GM12892 (cell line): ENCODE data around the gene ETS2.
"Not testable (repeated sequence)": the region's sequence is repeated elsewhere in the genome, so short reads cannot be mapped to it uniquely, and the experiment has no call there.

Experiments used
- DNase-seq: peaks from one replicate; pipeline ENCODE4 v3.0.0; 2011; ENCODE audit not compliant: insufficient read length
- FAIRE-seq: peaks from 2 replicates; lab custom pipeline; 2011; peaks lifted over from hg19 to GRCh38; lab: Jason Lieb, UNC
- POLR2A ChIP-seq: IDR thresholded peaks from 2 replicates; pipeline ENCODE4 v1.6.1; 2011; ENCODE audit warnings: low read depth, low read length, control low read depth
- POLR2AphosphoS5 ChIP-seq: IDR thresholded peaks from 2 replicates; pipeline ENCODE4 v1.6.1; 2011; ENCODE audit warnings: low read depth, low read length, control low read depth
- TAF1 ChIP-seq: IDR thresholded peaks from 2 replicates; pipeline ENCODE4 v1.6.1; 2011; ENCODE audit warnings: low read depth, mild to moderate bottlenecking, control low read depth, low read length, borderline replicate concordance

The ETS2 gene

GRCh38 chr21:38838598-38839327 is 33.0 kb downstream of the ETS2 start:
- no peak for TF ChIP-seq POLR2AphosphoS5
- no peak for TF ChIP-seq POLR2A
- TF ChIP-seq TAF1: no peak
- no peak for DNase-seq
- FAIRE-seq: no peak

- DNase-seq: no peak
- TF ChIP-seq POLR2AphosphoS5 (no peak), POLR2A (no peak), TAF1 (no peak)
These were observed 33.9 kb downstream of the ETS2 start for GRCh38 chr21:38839328-38840286.

GRCh38 chr21:38840456-38841300 is 34.9 kb downstream of the ETS2 start:
- TF ChIP-seq POLR2A (no peak), POLR2AphosphoS5 (no peak)
- DNase-seq (no peak), FAIRE-seq (no peak)

More at GRCh38 chr21:38839328-38840286, 33.9 kb downstream of the ETS2 start:
- no peak for FAIRE-seq

- DNase-seq (no peak), FAIRE-seq (no peak)
These were observed 35.7 kb downstream of the ETS2 start for GRCh38 chr21:38841472-38841871.

GRCh38 chr21:38842079-38842478 is 36.4 kb downstream of the ETS2 start:
- DNase-seq: no peak
- FAIRE-seq: no peak

More at GRCh38 chr21:38841472-38841871, 35.7 kb downstream of the ETS2 start:
- TF ChIP-seq TAF1: no peak
- no peak for TF ChIP-seq POLR2A
- no peak for TF ChIP-seq POLR2AphosphoS5

GRCh38 chr21:38843379-38843778 is 37.6 kb downstream of the ETS2 start:
- no peak for DNase-seq
- FAIRE-seq: no peak
- TF ChIP-seq TAF1 (no peak), POLR2A (no peak), POLR2AphosphoS5 (no peak)

More at GRCh38 chr21:38842079-38842478, 36.4 kb downstream of the ETS2 start:
- TF ChIP-seq POLR2A (no peak), TAF1 (no peak), POLR2AphosphoS5 (no peak)

GRCh38 chr21:38843806-38844503 is 38.2 kb downstream of the ETS2 start:
- TF ChIP-seq POLR2A (no peak), TAF1 (no peak), POLR2AphosphoS5 (no peak)
- FAIRE-seq (no peak), DNase-seq (no peak)

- DNase-seq, FAIRE-seq: not testable (repeated sequence)
These were observed 39.6 kb downstream of the ETS2 start for GRCh38 chr21:38845374-38845773.

GRCh38 chr21:38847556-38847955 is 41.8 kb downstream of the ETS2 start:
- TF ChIP-seq POLR2AphosphoS5 (no peak), POLR2A (no peak), TAF1 (no peak)
- no peak for FAIRE-seq
- no peak for DNase-seq

GRCh38 chr21:38848187-38848609 is 42.5 kb downstream of the ETS2 start:
- TF ChIP-seq TAF1: no peak
- no peak for TF ChIP-seq POLR2AphosphoS5
- no peak for TF ChIP-seq POLR2A
- DNase-seq: no peak
- FAIRE-seq: no peak

- TF ChIP-seq POLR2A (no peak), TAF1 (no peak), POLR2AphosphoS5 (no peak)
- no peak for DNase-seq
- FAIRE-seq: no peak
These were observed 44.0 kb downstream of the ETS2 start for GRCh38 chr21:38849776-38850175.
